ENCODE measurements around the gene LCT. TPM values are rescaled to one million over a fixed set of nuclear protein-coding genes. Genes with fewer than 3 reads are reported as not detected.

The LCT gene
- total RNA-seq, 1 experiment from 2014 or later = 0.04 TPM

GRCh38 chr2:135817951-135818350 lies 19.0 kb downstream of the LCT start:
- no peaks in the 10 kb centered on the region for H3K27me3 ChIP-seq (ENCODE audit: insufficient read depth, low read length)
- no peak overlapping the region for H2AFZ ChIP-seq (ENCODE audit: low read length)
- H3K9me3 Mint-ChIP-seq = peaks cover 6 to 7% of the 10 kb centered on the region in 2 experiments; a peak in 4 of 5 replicates
- no peak overlapping the region for H4K91ac ChIP-seq (ENCODE audit: insufficient read length, low read depth, low read length)
- H2BK15ac ChIP-seq (ENCODE audit: low read depth, low read length) = no peak overlapping the region
- H3K56ac ChIP-seq (ENCODE audit: insufficient read length, low read depth, low read length) = no peak overlapping the region
- H3K4me2 ChIP-seq (ENCODE audit: insufficient read depth, insufficient read length, low read length) = no peak overlapping the region
- no peak overlapping the region for H3K27ac ChIP-seq (ENCODE audit: insufficient read length, low read depth, low read length)
- H3K9me3 ChIP-seq (ENCODE audit: control insufficient read depth, low read depth, low read length) = no peaks in the 10 kb centered on the region
- DNase-seq = no peak
- no peak overlapping the region for H3T11ph ChIP-seq (ENCODE audit: low read length)
- no peaks in the 10 kb centered on the region for H3K79me2 ChIP-seq (ENCODE audit: insufficient read depth, low read length)
- no peaks in the 10 kb centered on the region for H3K4me1 ChIP-seq (ENCODE audit: insufficient read depth, low read length)
- no peaks in the 10 kb centered on the region for H3K23me2 ChIP-seq (ENCODE audit: insufficient read length, low read depth, low read length, poor library complexity, severe bottlenecking)
- no peak overlapping the region for H4K5ac ChIP-seq (ENCODE audit: insufficient read length, low read depth, low read length)
- no peak overlapping the region for H2BK20ac ChIP-seq (ENCODE audit: low read depth, low read length, poor library complexity, severe bottlenecking)
- no peaks in the 10 kb centered on the region for H3K4me1 Mint-ChIP-seq
- H3K4ac ChIP-seq (ENCODE audit: low read depth, low read length) = no peak overlapping the region
- H3K36me3 Mint-ChIP-seq (ENCODE audit: insufficient read depth in 1 of 3, low read depth in 3 of 3) = peaks cover 0 to 3% (median 0%) of the 10 kb centered on the region in 3 experiments; a peak in 3 of 7 replicates
- H2BK12ac ChIP-seq (ENCODE audit: insufficient read length, low read depth, low read length) = no peak overlapping the region
- H3K9ac ChIP-seq (ENCODE audit: extremely low read depth, insufficient read length, low read length) = no peak overlapping the region
- no peak overlapping the region for H4K8ac ChIP-seq (replicated peaks; ENCODE audit: insufficient read length, low read depth, low read length)
- no peak overlapping the region for H3K23ac ChIP-seq (ENCODE audit: insufficient read length, low read depth, low read length)
- no peak overlapping the region for H3K27ac Mint-ChIP-seq
- no peak overlapping the region for H2BK5ac ChIP-seq (ENCODE audit: insufficient read length, low read length)
- TF ChIP-seq, protein P1, sequence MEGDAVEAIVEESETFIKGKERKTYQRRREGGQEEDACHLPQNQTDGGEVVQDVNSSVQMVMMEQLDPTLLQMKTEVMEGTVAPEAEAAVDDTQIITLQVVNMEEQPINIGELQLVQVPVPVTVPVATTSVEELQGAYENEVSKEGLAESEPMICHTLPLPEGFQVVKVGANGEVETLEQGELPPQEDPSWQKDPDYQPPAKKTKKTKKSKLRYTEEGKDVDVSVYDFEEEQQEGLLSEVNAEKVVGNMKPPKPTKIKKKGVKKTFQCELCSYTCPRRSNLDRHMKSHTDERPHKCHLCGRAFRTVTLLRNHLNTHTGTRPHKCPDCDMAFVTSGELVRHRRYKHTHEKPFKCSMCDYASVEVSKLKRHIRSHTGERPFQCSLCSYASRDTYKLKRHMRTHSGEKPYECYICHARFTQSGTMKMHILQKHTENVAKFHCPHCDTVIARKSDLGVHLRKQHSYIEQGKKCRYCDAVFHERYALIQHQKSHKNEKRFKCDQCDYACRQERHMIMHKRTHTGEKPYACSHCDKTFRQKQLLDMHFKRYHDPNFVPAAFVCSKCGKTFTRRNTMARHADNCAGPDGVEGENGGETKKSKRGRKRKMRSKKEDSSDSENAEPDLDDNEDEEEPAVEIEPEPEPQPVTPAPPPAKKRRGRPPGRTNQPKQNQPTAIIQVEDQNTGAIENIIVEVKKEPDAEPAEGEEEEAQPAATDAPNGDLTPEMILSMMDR (conservative IDR thresholded peaks at IDR 0.05) = no peak
- H3K4me3 Mint-ChIP-seq = no peak overlapping the region
- no peak overlapping the region for H3K14ac ChIP-seq (ENCODE audit: insufficient read depth, low read length)
- H4K20me1 ChIP-seq (ENCODE audit: control insufficient read depth, insufficient read depth, insufficient read length) = no peaks in the 10 kb centered on the region
- no peak overlapping the region for H2AK5ac ChIP-seq (ENCODE audit: insufficient read length, low read length)
- no peaks in the 10 kb centered on the region for H3K79me1 ChIP-seq (ENCODE audit: insufficient read depth, low read depth, low read length, poor library complexity, severe bottlenecking)
- peaks cover 2% of the 10 kb centered on the region; the same call in 1 of the 2 replicates for H3K27me3 Mint-ChIP-seq (ENCODE audit: low read depth)
- no CpG with 5 or more reads among the region's 4 CpGs for WGBS (ENCODE audit: extremely low coverage, insufficient read length, low lambda C conversion rate)
- no peak overlapping the region for H3K18ac ChIP-seq (ENCODE audit: insufficient read length, low read depth, low read length)
- H2BK120ac ChIP-seq (ENCODE audit: low read depth, low read length, poor library complexity, severe bottlenecking) = no peak overlapping the region

Measured in H9 (cell line).